Measurements from ENCODE around the gene PBRM1.

DNA sequence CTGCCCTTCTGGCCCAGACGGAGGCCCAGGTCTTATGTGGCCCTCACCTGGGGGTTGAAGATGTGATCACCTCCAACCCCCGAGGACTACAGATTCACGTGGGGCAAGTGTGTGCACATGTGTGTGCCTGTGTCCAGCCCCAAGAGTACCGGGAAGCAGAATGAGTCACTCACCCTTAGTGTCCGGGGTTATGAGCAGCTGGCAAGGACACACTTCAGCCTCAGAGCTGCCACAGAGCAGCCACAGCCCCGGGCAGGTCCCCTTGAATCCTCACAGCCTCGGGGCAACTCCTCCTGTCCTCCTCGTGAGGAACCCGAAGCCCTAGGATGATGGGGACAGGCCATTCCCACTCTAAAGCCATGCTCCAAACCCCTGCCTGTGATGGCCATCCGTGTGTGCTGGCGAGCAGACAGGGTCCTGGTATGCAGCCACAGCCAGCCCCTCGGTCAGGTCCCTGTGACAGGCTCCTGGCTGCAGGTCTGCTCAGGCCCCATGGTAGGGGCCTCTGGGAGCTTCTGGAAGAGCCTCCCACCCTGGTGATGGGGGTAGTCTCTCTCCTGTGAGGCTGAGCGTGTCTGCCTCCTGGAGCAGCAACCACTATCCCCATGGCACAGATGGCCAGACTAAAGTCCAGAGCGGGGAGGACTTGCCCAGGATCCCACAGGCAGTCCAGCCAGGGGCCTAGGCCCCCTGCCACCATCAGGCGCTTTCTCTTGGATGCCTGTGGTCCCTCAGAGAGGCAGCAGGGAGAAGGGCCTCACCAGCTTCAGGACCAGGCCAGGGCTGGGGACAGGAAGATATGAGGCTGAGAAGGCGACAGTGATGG is 189.7 kb downstream of the PBRM1 start:
- TF ChIP-seq, protein P1, sequence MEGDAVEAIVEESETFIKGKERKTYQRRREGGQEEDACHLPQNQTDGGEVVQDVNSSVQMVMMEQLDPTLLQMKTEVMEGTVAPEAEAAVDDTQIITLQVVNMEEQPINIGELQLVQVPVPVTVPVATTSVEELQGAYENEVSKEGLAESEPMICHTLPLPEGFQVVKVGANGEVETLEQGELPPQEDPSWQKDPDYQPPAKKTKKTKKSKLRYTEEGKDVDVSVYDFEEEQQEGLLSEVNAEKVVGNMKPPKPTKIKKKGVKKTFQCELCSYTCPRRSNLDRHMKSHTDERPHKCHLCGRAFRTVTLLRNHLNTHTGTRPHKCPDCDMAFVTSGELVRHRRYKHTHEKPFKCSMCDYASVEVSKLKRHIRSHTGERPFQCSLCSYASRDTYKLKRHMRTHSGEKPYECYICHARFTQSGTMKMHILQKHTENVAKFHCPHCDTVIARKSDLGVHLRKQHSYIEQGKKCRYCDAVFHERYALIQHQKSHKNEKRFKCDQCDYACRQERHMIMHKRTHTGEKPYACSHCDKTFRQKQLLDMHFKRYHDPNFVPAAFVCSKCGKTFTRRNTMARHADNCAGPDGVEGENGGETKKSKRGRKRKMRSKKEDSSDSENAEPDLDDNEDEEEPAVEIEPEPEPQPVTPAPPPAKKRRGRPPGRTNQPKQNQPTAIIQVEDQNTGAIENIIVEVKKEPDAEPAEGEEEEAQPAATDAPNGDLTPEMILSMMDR (IDR thresholded peaks at IDR 0.05; ENCODE audit: low read depth, low read length, missing input control), result no peak
- TF ChIP-seq GABPA (IDR thresholded peaks at IDR 0.05 in 1 of 2, conservative IDR thresholded peaks at IDR 0.05 in 1 of 2) (no peak), JUND (IDR thresholded peaks at IDR 0.05) (no peak)

All from liver (tissue), 3 donors.